ENCODE data around the gene PLEKHA7. TPM values are rescaled to one million over a fixed set of nuclear protein-coding genes. Genes with fewer than 3 reads are reported as not detected.
"Not testable (repeated sequence)": the region's sequence is repeated elsewhere in the genome, so short reads cannot be mapped to it uniquely, and the experiment has no call there.

PLEKHA7 gene
- total RNA-seq, 4 donors from 2014 or later = 23.6 to 47.5 (median 32.7) TPM

DNA sequence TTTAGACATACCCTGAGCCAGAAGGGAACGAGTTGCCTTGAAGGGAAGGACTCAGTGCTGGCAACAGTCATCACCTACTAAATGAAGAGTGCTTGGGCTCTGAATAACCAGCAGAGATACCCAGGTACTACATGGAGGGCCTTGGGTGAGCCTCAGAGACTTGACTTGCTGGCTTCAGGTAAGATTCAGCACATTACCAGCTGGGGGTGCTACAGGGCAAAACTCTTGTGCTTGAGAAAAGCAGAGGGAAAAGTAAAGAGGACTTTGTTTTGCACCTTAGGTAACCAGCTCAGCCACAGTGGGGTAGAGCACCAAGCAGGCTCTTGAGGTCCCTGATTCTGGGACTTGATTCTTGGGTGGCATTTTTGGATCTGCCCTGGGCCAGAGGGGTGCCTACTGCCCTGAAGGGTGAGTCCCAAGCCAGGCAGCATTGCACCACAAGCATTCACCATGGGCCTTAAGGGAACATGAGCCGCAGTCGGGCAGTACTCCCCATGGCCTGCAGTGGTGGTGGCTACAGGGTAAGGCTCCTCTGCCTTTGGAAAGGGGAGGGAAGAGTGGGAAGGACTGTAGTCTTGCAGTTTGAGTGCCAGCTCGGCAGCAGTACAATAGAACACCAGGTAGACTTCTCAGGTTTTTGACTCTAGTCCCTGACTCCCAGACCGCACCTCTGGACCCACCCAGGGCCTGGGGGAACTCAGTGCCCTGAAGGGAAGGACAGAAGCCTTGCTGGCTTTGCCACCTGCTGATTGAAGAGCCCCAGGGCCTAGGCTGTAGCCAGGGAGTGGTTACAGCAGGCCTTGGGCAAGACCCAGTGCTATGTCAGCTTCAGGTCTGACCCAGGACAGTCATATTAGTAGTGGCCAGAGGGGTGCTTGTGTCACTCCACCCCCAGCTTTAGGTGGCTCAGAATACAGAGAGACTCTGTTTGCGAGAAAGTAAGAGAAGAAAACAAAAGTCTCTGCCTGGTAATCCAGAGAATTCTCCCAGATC, 22.7 kb upstream of the PLEKHA7 start:
- H3K27ac ChIP-seq = no peak overlapping the region
- H3K27me3 ChIP-seq = no peaks in the 10 kb centered on the region
- TF ChIP-seq EP300 (IDR thresholded peaks at IDR 0.05) = no peak
- TF ChIP-seq POLR2A (IDR thresholded peaks at IDR 0.05) = no peak
- TF ChIP-seq POLR2AphosphoS5 (IDR thresholded peaks at IDR 0.05) = no peak
- no peak for TF ChIP-seq CTCF (IDR thresholded peaks at IDR 0.05)
- H3K9me3 ChIP-seq = no peaks in the 10 kb centered on the region
- H3K4me1 ChIP-seq = no peaks in the 10 kb centered on the region
- H3K36me3 ChIP-seq = no peaks in the 10 kb centered on the region
- no peak overlapping the region for H3K4me3 ChIP-seq
- no peak for DNase-seq (ENCODE audit: low spot score in 2 of 2)
- 83% methylated on average over 6 of the region's 6 CpGs for WGBS

- H3K4me3 ChIP-seq; H3K27me3 ChIP-seq; H3K27ac ChIP-seq; H3K4me1 ChIP-seq; DNase-seq (ENCODE audit: low spot score in 2 of 2); H3K9me3 ChIP-seq; H3K36me3 ChIP-seq: not testable (repeated sequence)
- 100% methylated on average over 2 of the region's 10 CpGs for WGBS
These were observed 19.8 kb upstream of the PLEKHA7 start for GRCh38 chr11:17034027-17034426.

GRCh38 chr11:17026487-17027082, 12.4 kb upstream of the PLEKHA7 start:
- TF ChIP-seq POLR2A (IDR thresholded peaks at IDR 0.05) (no peak), POLR2AphosphoS5 (IDR thresholded peaks at IDR 0.05) (no peak), EP300 (IDR thresholded peaks at IDR 0.05) (no peak), CTCF (IDR thresholded peaks at IDR 0.05) (no peak)
- no peaks in the 10 kb centered on the region for H3K27me3 ChIP-seq
- WGBS = 94% methylated on average over 3 of the region's 3 CpGs

GRCh38 chr11:17024924-17025323, 10.7 kb upstream of the PLEKHA7 start:
- no peaks in the 10 kb centered on the region for H3K36me3 ChIP-seq
- H3K27ac ChIP-seq = no peak overlapping the region
- WGBS = 88% methylated on average over 2 of the region's 2 CpGs
- TF ChIP-seq EP300 (IDR thresholded peaks at IDR 0.05) (no peak), CTCF (IDR thresholded peaks at IDR 0.05) (no peak), POLR2A (IDR thresholded peaks at IDR 0.05) (no peak), POLR2AphosphoS5 (IDR thresholded peaks at IDR 0.05) (no peak)
- H3K27me3 ChIP-seq = no peaks in the 10 kb centered on the region
- DNase-seq (ENCODE audit: low spot score in 2 of 2) = no peak
- H3K4me1 ChIP-seq = no peaks in the 10 kb centered on the region
- no peaks in the 10 kb centered on the region for H3K9me3 ChIP-seq
- no peak overlapping the region for H3K4me3 ChIP-seq

More at GRCh38 chr11:17026487-17027082, 12.4 kb upstream of the PLEKHA7 start:
- DNase-seq (ENCODE audit: low spot score in 2 of 2) = no peak
- Histone ChIP-seq H3K4me1 (no peaks in the 10 kb centered on the region), H3K36me3 (no peaks in the 10 kb centered on the region), H3K9me3 (no peaks in the 10 kb centered on the region), H3K4me3 (no peak overlapping the region), H3K27ac (no peak overlapping the region)

- Histone ChIP-seq H3K4me1 (no peaks in the 10 kb centered on the region), H3K4me3 (no peak overlapping the region), H3K27me3 (no peaks in the 10 kb centered on the region), H3K27ac (no peak overlapping the region), H3K9me3 (no peaks in the 10 kb centered on the region), H3K36me3 (no peaks in the 10 kb centered on the region)
- WGBS = 61% methylated on average over 8 of the region's 8 CpGs
- no peak for DNase-seq (ENCODE audit: low spot score in 2 of 2)
- no peak for TF ChIP-seq CTCF (IDR thresholded peaks at IDR 0.05)
- TF ChIP-seq EP300 (IDR thresholded peaks at IDR 0.05) = no peak
- no peak for TF ChIP-seq POLR2AphosphoS5 (IDR thresholded peaks at IDR 0.05)
- no peak for TF ChIP-seq POLR2A (IDR thresholded peaks at IDR 0.05)
These were observed 7.3 kb upstream of the PLEKHA7 start for GRCh38 chr11:17021511-17021910.

Measured in suprapubic skin (tissue), 4 donors.